Bronchial epithelial cell (primary cell): ENCODE results near the gene BIRC6. TPM values are rescaled to one million over a fixed set of nuclear protein-coding genes. Genes with fewer than 3 reads are reported as not detected.
"Not testable (repeated sequence)": the region's sequence is repeated elsewhere in the genome, so short reads cannot be mapped to it uniquely, and the experiment has no call there.

ENCODE experiments used
- DNase-seq: peaks from one replicate; pipeline ENCODE4 v3.0.0-alpha.2; 2010; ENCODE audit warnings: low read depth
- FAIRE-seq: peaks from 2 replicates; lab custom pipeline; 2011; peaks lifted over from hg19 to GRCh38; lab: Jason Lieb, UNC
- H3K27me3 ChIP-seq: 2 replicates; pipeline ENCODE4 v1.5.1; 2011; ENCODE audit warnings: low read length; ENCODE audit not compliant: control insufficient read depth, insufficient read depth
- H3K36me3 ChIP-seq: 2 replicates; pipeline ENCODE4 v1.5.1; 2011; ENCODE audit warnings: low read length; ENCODE audit not compliant: control insufficient read depth, insufficient read depth
- H3K4me3 ChIP-seq: 2 replicates; pipeline ENCODE4 v1.5.1; 2011; ENCODE audit warnings: mild to moderate bottlenecking, low read depth, low read length, control low read depth
- total RNA-seq: library from RNA; depleted of rRNA; stranded (reverse); fragments of >200 nt; gene quantifications from 2 replicates; pipeline ENCODE4 v1.2.1, GENCODE V29; 2014
- TF ChIP-seq, protein P1 (sequence below): IDR thresholded peaks from 2 replicates; pipeline ENCODE4 v1.5.1; 2011; ENCODE audit warnings: mild to moderate bottlenecking, moderate library complexity, low read length, control low read depth, inconsistent platforms; ENCODE audit not compliant: insufficient read depth, severe bottlenecking

Gene BIRC6
- total RNA-seq, 1 donor from 2014 or later: 119 TPM

DNA sequence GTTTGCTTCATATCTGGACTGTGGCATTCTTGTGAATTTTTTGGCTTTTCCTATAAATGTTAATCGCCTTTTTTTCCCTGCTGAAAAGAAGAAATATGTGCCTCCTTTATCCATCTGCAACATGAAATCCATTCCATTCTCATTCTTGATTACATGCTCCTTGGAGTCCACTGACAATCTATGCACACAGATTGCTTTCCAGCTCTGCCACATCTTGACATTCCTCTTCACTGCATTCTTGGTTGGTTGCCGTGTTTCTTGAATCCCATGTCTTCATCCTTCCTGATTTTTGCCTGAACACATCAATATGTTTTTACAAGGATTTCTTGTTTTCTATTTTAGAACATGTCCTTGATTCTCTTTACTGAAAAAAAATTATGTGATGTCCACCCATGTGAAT, 26.7 kb upstream of the BIRC6 start:
- Histone ChIP-seq H3K36me3 (no peaks in the 10 kb centered on the region), H3K27me3 (no peaks in the 10 kb centered on the region), H3K4me3 (no peak overlapping the region)
- FAIRE-seq (no peak), DNase-seq (no peak)
- TF ChIP-seq, protein P1, sequence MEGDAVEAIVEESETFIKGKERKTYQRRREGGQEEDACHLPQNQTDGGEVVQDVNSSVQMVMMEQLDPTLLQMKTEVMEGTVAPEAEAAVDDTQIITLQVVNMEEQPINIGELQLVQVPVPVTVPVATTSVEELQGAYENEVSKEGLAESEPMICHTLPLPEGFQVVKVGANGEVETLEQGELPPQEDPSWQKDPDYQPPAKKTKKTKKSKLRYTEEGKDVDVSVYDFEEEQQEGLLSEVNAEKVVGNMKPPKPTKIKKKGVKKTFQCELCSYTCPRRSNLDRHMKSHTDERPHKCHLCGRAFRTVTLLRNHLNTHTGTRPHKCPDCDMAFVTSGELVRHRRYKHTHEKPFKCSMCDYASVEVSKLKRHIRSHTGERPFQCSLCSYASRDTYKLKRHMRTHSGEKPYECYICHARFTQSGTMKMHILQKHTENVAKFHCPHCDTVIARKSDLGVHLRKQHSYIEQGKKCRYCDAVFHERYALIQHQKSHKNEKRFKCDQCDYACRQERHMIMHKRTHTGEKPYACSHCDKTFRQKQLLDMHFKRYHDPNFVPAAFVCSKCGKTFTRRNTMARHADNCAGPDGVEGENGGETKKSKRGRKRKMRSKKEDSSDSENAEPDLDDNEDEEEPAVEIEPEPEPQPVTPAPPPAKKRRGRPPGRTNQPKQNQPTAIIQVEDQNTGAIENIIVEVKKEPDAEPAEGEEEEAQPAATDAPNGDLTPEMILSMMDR: no peak

DNA sequence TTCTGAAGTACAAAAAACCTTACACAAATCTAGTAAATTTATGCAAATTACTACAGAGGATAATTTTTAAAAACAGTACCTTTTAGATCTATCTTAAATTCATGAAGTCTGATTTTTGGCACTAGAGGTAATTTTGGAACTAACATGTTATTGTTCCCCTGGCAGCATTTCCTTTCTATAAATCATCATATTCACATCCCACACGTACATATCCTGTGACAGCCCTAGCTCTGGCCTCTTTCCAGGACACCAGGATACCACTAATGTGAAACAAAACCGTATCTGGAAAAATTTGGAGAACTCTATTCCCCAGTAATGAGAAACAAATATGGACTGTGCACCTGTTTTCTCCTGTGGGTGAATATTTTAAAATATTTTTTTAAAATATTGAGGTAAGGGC, 14.0 kb upstream of the BIRC6 start:
- DNase-seq (no peak), FAIRE-seq (no peak)
- TF ChIP-seq, protein P1: no peak
- H3K4me3 ChIP-seq: no peak overlapping the region
- no peaks in the 10 kb centered on the region for H3K27me3 ChIP-seq
- no peaks in the 10 kb centered on the region for H3K36me3 ChIP-seq

DNA sequence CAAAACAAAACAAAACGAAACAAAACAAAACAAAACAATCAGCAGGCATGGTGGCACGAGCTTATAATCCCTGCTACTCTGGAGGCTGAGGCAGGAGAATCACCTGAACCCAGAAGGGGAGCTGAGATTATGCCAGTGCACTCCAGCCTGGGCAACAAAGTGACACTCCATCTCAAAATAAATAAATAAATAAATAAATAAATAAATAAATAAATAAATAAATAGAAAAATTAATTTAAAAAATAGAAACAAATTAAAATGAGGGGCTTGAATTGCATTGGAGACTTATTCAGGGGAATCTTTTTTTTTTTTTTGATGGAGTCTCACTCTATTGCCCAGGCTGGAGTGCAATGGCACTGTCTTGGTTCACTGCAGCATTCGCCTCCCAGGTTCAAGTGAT, 6.0 kb upstream of the BIRC6 start:
- DNase-seq, H3K4me3 ChIP-seq, H3K27me3 ChIP-seq, H3K36me3 ChIP-seq, FAIRE-seq: not testable (repeated sequence)

DNA sequence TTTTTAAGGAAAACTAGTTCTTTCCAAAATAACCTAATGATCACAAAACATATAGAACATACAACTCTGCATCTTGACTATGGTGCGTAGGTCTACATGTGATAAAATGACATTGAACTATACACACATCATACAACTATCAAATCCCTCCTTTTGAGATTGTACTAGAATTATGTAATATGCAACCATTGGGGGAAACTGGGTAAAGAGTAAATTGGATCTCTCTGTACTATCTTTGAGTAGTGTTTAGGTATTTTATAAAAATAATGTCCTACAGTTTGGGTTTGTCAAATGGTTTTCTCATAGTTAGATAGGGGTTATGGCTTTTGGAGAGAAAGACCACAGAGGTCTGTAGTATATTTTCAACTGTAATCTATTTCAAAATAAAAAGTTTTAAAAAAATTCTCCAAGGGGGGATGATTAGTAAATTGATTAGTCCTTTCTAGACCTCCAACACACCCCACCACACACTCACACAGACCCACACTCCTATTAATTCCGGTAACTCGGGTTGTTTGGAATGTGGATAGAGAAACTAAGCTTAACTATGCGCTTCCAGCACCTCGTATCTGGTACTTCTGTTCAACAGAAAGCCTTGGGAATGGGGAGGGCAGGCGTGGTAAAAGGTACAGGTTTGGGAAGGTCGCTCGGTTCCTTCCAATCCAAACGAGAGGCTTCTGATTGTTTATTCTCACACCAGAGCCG, 695 bp upstream of the BIRC6 start:
- Histone ChIP-seq H3K36me3 (no peaks in the 10 kb centered on the region), H3K27me3 (no peaks in the 10 kb centered on the region), H3K4me3 (peak overlapping the region; percentile 95)
- FAIRE-seq (no peak), DNase-seq (peak; percentile 36)
- TF ChIP-seq, protein P1: no peak

DNA sequence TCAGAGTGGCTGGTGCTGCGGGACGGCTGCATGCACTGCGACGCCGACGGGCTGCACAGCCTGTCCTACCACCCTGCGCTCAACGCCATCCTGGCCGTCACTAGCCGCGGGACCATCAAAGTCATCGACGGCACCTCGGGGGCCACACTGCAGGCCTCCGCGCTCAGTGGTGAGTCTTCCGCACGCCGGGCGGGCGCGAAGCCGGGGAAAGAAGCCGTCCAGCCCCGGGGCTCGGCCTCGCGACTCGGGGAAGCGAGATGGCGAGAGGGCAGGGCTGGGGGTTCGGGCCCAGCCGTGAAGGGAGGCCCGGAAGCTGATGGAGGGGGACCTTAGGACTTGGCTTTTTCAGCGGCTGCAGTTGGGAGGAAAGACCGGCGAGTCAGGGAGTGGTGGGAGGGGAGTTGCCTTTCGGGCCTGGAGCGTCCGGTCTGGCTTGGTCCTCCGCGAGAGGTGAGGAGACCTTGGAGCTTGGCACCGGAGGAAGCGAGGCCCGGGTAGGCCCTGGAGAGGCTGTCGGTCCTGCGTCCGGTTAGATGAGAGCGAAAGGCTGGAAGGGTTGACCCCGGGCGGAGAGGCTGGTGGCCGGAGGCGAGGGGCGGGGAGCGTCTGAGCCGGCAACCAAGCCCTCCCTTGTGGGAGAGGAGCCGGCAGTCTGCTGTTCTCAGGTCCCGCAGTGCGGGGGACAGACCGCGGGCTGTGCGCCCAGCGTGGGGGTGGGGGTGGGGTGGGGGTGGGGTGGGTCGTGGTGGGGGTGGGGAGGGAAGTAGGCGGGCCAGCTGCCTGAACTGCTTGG, 691 bp downstream of the BIRC6 start:
- DNase-seq (peak; percentile 17), FAIRE-seq (no peak)
- H3K36me3 ChIP-seq: no peaks in the 10 kb centered on the region

DNA sequence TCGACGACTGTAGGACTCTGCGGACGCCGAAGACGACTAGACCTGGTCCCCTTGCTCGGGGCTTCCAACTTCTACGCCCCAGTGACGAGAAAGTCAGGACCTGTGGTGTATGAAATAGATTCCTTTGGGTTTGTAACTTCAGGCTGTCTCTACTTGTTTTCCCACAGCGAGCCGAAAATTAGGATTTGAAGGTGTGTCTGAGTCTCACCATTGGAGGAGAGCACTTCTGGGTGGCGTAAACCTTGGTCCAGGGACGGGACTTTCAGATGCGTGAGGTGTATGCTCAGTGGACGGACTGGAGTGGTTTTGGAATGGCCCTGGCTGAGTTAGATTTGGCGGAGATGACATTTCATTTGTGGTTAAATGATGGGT, 1.3 kb downstream of the BIRC6 start:
- Histone ChIP-seq H3K36me3 (no peaks in the 10 kb centered on the region), H3K27me3 (no peaks in the 10 kb centered on the region), H3K4me3 (peak overlapping the region; percentile 95)
- FAIRE-seq (no peak), DNase-seq (peak; percentile 37)
- TF ChIP-seq, protein P1: no peak

More for the DNA sequence above, 691 bp downstream of the BIRC6 start:
- Histone ChIP-seq H3K4me3 (peak overlapping the region; percentile 95), H3K27me3 (no peaks in the 10 kb centered on the region)
- TF ChIP-seq, protein P1: no peak
